Right lobe of liver (tissue), 4 donors: ENCODE measurements around the gene IBTK.

ENCODE experiments used
- POLR2A ChIP-seq: fragments of 450-650 bp; IDR thresholded peaks from one replicate; pipeline ENCODE4 v1.6.1; 2017; ENCODE audit warnings: antibody characterized with exemption, mild to moderate bottlenecking
- TF ChIP-seq, protein P1 (sequence below), 4 donors: fragments of 200-600 bp in 3 of 4; fragments of 450-650 bp in 1 of 4; IDR thresholded peaks; one replicate each; pipeline versions ENCODE4 v1.5.1 to v1.8.0; 2016 to 2022; ENCODE audit warnings: antibody characterized with exemption in 4 of 4, mild to moderate bottlenecking in 2 of 4
- donor health status: DM: no; HTN: no; CAD: no.
- donor health status: DM: no; HTN: no; CAD: no.
- donor health status: DM: no; HTN: yes; CAD: no.

DNA sequence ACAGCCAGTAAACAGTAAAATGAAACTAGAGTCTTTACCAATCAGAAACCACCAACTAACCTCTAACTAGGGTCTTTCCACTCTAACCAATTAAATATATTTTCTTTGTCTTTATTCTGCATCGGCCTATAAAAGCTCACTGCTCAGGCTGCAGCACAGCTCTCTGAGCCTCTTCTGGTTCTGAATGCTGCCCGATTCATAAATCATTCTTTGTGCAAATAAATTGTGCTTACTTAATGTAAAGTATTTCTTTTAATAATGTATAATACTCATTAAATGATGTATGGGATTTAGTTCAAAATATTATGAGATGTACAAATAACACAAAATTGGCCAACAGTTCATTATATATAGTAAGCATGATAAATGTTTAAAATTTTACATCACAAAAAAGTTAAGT, 7.9 kb downstream of the IBTK start:
- TF ChIP-seq, protein P1, sequence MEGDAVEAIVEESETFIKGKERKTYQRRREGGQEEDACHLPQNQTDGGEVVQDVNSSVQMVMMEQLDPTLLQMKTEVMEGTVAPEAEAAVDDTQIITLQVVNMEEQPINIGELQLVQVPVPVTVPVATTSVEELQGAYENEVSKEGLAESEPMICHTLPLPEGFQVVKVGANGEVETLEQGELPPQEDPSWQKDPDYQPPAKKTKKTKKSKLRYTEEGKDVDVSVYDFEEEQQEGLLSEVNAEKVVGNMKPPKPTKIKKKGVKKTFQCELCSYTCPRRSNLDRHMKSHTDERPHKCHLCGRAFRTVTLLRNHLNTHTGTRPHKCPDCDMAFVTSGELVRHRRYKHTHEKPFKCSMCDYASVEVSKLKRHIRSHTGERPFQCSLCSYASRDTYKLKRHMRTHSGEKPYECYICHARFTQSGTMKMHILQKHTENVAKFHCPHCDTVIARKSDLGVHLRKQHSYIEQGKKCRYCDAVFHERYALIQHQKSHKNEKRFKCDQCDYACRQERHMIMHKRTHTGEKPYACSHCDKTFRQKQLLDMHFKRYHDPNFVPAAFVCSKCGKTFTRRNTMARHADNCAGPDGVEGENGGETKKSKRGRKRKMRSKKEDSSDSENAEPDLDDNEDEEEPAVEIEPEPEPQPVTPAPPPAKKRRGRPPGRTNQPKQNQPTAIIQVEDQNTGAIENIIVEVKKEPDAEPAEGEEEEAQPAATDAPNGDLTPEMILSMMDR (IDR thresholded peaks at IDR 0.05) = no peak
- TF ChIP-seq POLR2A = no peak
